H1 (cell line): ENCODE measurements around the gene MUC16. TPM values are rescaled to one million over a fixed set of nuclear protein-coding genes. Genes with fewer than 3 reads are reported as not detected.
A peak's percentile ranks its signal among the peaks of the same experiment; 100 is the strongest.

Source experiments
- CTCF ChIA-PET: fragments of 300-600 bp; sonication (Branson Sonifier 250); formaldehyde crosslinking; loops from one replicate; lab custom pipeline; 2021; ENCODE audit not compliant: partially characterized antibody; lab: Charles Lee
- POLR2A ChIA-PET: fragments of 300-600 bp; sonication (Branson Sonifier 250); formaldehyde crosslinking; loops from one replicate; lab custom pipeline; 2021; ENCODE audit warnings: inconsistent platforms; ENCODE audit not compliant: partially characterized antibody; lab: Charles Lee
- DNase-seq, 2 experiments: peaks; one replicate each; pipeline versions ENCODE4 v3.0.0 to v3.0.0-alpha.2; 2010 to 2022; ENCODE audit warnings: low spot score in 2 of 2, low read depth in 1 of 2, mixed read lengths in 1 of 2
- FAIRE-seq: peaks from 2 replicates; lab custom pipeline; 2011; peaks lifted over from hg19 to GRCh38; lab: Jason Lieb, UNC
- H2AFZ ChIP-seq: 2 replicates; pipeline ENCODE4 v1.8.1; 2012; ENCODE audit warnings: low read length, inconsistent platforms
- H2AK5ac ChIP-seq: 2 replicates; pipeline ENCODE4 v1.6.1; 2013; ENCODE audit warnings: low read depth, low read length
- H2BK120ac ChIP-seq: replicated peaks from 2 replicates; pipeline ENCODE3; 2013; ENCODE audit warnings: low read depth, low read length, inconsistent platforms
- H2BK12ac ChIP-seq: 2 replicates; pipeline ENCODE4 v1.6.1; 2013; ENCODE audit warnings: low read depth, low read length
- H2BK15ac ChIP-seq: 2 replicates; pipeline ENCODE4 v1.6.1; 2013; ENCODE audit warnings: low read length
- H2BK20ac ChIP-seq: 2 replicates; pipeline ENCODE4 v1.6.1; 2013; ENCODE audit warnings: low read length
- H2BK5ac ChIP-seq: 2 replicates; pipeline ENCODE4 v1.6.1; 2013; ENCODE audit warnings: low read depth, low read length
- H3K14ac ChIP-seq: 2 replicates; pipeline ENCODE4 v1.6.1; 2013; ENCODE audit warnings: inconsistent platforms; ENCODE audit not compliant: insufficient read length
- H3K18ac ChIP-seq: 2 replicates; pipeline ENCODE4 v1.6.1; 2013; ENCODE audit warnings: low read length; ENCODE audit errors: extremely low read depth
- H3K23ac ChIP-seq: 2 replicates; pipeline ENCODE4 v1.6.1; 2013; ENCODE audit warnings: inconsistent platforms; ENCODE audit not compliant: insufficient read length
- H3K23me2 ChIP-seq: 2 replicates; pipeline ENCODE4 v1.6.1; 2013; ENCODE audit warnings: low read depth, low read length
- H3K27ac ChIP-seq: 2 replicates; pipeline ENCODE4 v1.6.1; 2011; ENCODE audit warnings: low read depth, low read length, inconsistent platforms
- H3K27me3 ChIP-seq, 4 experiments: replicated peaks in 1 of 4; 1 replicate in 1 of 4; 2 replicates in 3 of 4; pipeline versions ENCODE4 v1.6.1 to v1.8.1; 2011 to 2013; ENCODE audit warnings: low read length in 3 of 4, mild to moderate bottlenecking in 3 of 4, inconsistent platforms in 2 of 4, mixed read lengths in 2 of 4, moderate library complexity in 1 of 4; ENCODE audit not compliant: control insufficient read depth in 3 of 4, insufficient read depth in 3 of 4; ENCODE audit errors: extremely low read depth in 1 of 4
- H3K36me3 ChIP-seq, 4 experiments: 2 replicates each; pipeline versions ENCODE4 v1.6.1 to v1.8.1; 2011 to 2013; ENCODE audit warnings: mild to moderate bottlenecking in 4 of 4, low read length in 3 of 4, moderate library complexity in 2 of 4, control low read depth in 1 of 4, inconsistent platforms in 1 of 4; ENCODE audit not compliant: insufficient read depth in 4 of 4, control insufficient read depth in 2 of 4
- H3K4ac ChIP-seq: replicated peaks from 2 replicates; pipeline ENCODE3; 2013; ENCODE audit warnings: low read length, low read depth, mixed read lengths, inconsistent platforms; ENCODE audit not compliant: insufficient read length
- H3K4me1 ChIP-seq, 4 experiments: replicated peaks in 1 of 4; 1 replicate in 1 of 4; 2 replicates in 3 of 4; pipeline versions ENCODE4 v1.6.1 to v1.8.1; 2011 to 2013; ENCODE audit warnings: low read length in 3 of 4, inconsistent platforms in 2 of 4, mixed read lengths in 1 of 4; ENCODE audit not compliant: insufficient read depth in 4 of 4, control insufficient read depth in 3 of 4
- H3K4me2 ChIP-seq, 2 experiments: 2 replicates each; pipeline versions ENCODE4 v1.6.1 to v1.8.1; 2011 to 2013; ENCODE audit warnings: low read depth in 2 of 2, low read length in 2 of 2, control low read depth in 1 of 2, inconsistent platforms in 1 of 2, mild to moderate bottlenecking in 1 of 2; ENCODE audit not compliant: insufficient read depth in 1 of 2
- H3K4me3 ChIP-seq, 4 experiments: fragments of 200-600, 300-600 bp in 1 of 4; sonication (generic), shearing (Covaris generic), sonication (Bioruptor Twin) in 1 of 4; 2 replicates each; pipeline versions ENCODE4 v1.5.1 to v1.8.1; 2011 to 2016; ENCODE audit warnings: low read length in 4 of 4, low read depth in 3 of 4, control low read depth in 2 of 4, inconsistent platforms in 2 of 4, mild to moderate bottlenecking in 2 of 4, mixed read lengths in 1 of 4, moderate library complexity in 1 of 4; ENCODE audit not compliant: insufficient read depth in 2 of 4; ENCODE audit errors: extremely low read depth in 1 of 4
- H3K56ac ChIP-seq: replicated peaks from 2 replicates; pipeline ENCODE3; 2013; ENCODE audit warnings: low read depth, mild to moderate bottlenecking, mixed read lengths, low read length, inconsistent platforms; ENCODE audit not compliant: insufficient read length
- H3K79me1 ChIP-seq: 2 replicates; pipeline ENCODE4 v1.6.1; 2013; ENCODE audit warnings: low read depth, low read length, control low read depth
- H3K79me2 ChIP-seq, 2 experiments: 2 replicates each; pipeline versions ENCODE4 v1.6.1 to v1.8.1; 2012 to 2013; ENCODE audit warnings: low read length in 2 of 2, mild to moderate bottlenecking in 2 of 2, inconsistent platforms in 1 of 2; ENCODE audit not compliant: insufficient read depth in 2 of 2, control insufficient read depth in 1 of 2
- H3K9ac ChIP-seq, 4 experiments: replicated peaks in 1 of 4; 1 replicate in 1 of 4; 2 replicates in 3 of 4; pipeline versions ENCODE4 v1.6.1 to v1.8.1; 2011 to 2013; ENCODE audit warnings: low read depth in 3 of 4, low read length in 3 of 4, control low read depth in 2 of 4, mild to moderate bottlenecking in 2 of 4, moderate library complexity in 2 of 4, inconsistent platforms in 1 of 4; ENCODE audit errors: extremely low read depth in 1 of 4
- H3K9me3 ChIP-seq, 2 experiments: 2 replicates each; pipeline versions ENCODE4 v1.6.1 to v1.8.1; 2012 to 2013; ENCODE audit warnings: mild to moderate bottlenecking in 2 of 2, moderate library complexity in 2 of 2, control low read depth in 1 of 2, inconsistent platforms in 1 of 2, low read depth in 1 of 2, low read length in 1 of 2, mixed read lengths in 1 of 2; ENCODE audit not compliant: insufficient read depth in 2 of 2
- H4K20me1 ChIP-seq, 2 experiments: replicated peaks in 1 of 2; 2 replicates each; pipeline versions ENCODE3 to v1.8.1; 2011 to 2013; ENCODE audit warnings: inconsistent platforms in 2 of 2, low read length in 2 of 2, mild to moderate bottlenecking in 1 of 2; ENCODE audit not compliant: insufficient read depth in 2 of 2, control insufficient read depth in 1 of 2
- H4K5ac ChIP-seq: 2 replicates; pipeline ENCODE4 v1.6.1; 2013; ENCODE audit warnings: low read length, low read depth, mixed read lengths, inconsistent platforms; ENCODE audit not compliant: insufficient read length
- H4K8ac ChIP-seq: 2 replicates; pipeline ENCODE4 v1.8.0; 2013; ENCODE audit warnings: mild to moderate bottlenecking, moderate library complexity, low read length, inconsistent platforms; ENCODE audit not compliant: insufficient read depth; ENCODE audit errors: extremely low read depth
- H4K91ac ChIP-seq: replicated peaks from 2 replicates; pipeline ENCODE3; 2013; ENCODE audit warnings: low read length, mixed read lengths, inconsistent platforms; ENCODE audit not compliant: insufficient read length
- CTBP2 ChIP-seq: IDR thresholded peaks from 2 replicates; pipeline ENCODE4 v1.7.0; 2011; ENCODE audit warnings: borderline replicate concordance, mild to moderate bottlenecking, moderate library complexity, mixed read lengths, low read length; ENCODE audit not compliant: insufficient read depth, insufficient read length
- MAFK ChIP-seq: IDR thresholded peaks from 2 replicates; pipeline ENCODE4 v1.6.1; 2012; ENCODE audit warnings: low read depth, mild to moderate bottlenecking, improper control_type of control experiment, low read length
- NANOG ChIP-seq: IDR thresholded peaks from 2 replicates; pipeline ENCODE4 v1.6.1; 2011; ENCODE audit warnings: low read length, low read depth, mild to moderate bottlenecking, inconsistent platforms; ENCODE audit not compliant: insufficient read depth, poor library complexity, severe bottlenecking
- RFX5 ChIP-seq: IDR thresholded peaks from 2 replicates; pipeline ENCODE4 v1.6.1; 2011; ENCODE audit warnings: low read depth, low read length, improper control_type of control experiment, borderline replicate concordance
- SIRT6 ChIP-seq: IDR thresholded peaks from one replicate; pipeline ENCODE4 v1.7.1; 2012; ENCODE audit warnings: low read length, inconsistent platforms
- SRF ChIP-seq: IDR thresholded peaks from 2 replicates; pipeline ENCODE4 v1.6.1; 2011; ENCODE audit warnings: mild to moderate bottlenecking, low read depth, low read length, moderate library complexity
- TCF12 ChIP-seq: IDR thresholded peaks from 2 replicates; pipeline ENCODE4 v1.6.1; 2011; ENCODE audit warnings: low read depth, mild to moderate bottlenecking, low read length
- WGBS, 2 experiments: shearing (Covaris generic) in 1 of 2; methylation state at CpG; one replicate each; pipeline versions ENCODE4 v1.1.6 to v1.1.7; 2013 to 2015; ENCODE audit warnings: low lambda C conversion rate in 2 of 2, mixed read lengths in 2 of 2, inconsistent platforms in 1 of 2, low coverage in 1 of 2, missing lambda C conversion rate in 1 of 2; ENCODE audit not compliant: insufficient replicate concordance in 2 of 2, insufficient coverage in 1 of 2, insufficient read length in 1 of 2; ENCODE audit errors: extremely low coverage in 1 of 2, missing lambda C conversion rate in 1 of 2; 5-methylcytosine and 5-hydroxymethylcytosine counted together
- long read RNA-seq, 2 experiments: library from RNA in 1 of 2; library from capped mRNA in 1 of 2; stranded (forward); transcript quantifications; one replicate each; pipeline ENCODE4 v2.0.0, GENCODE V29; 2021; ENCODE audit warnings: inconsistent platforms in 1 of 2
- polyA minus RNA-seq, 3 experiments: library from RNA; depleted of rRNA, polyadenylated mRNA; stranded (reverse); fragments of >200 nt; gene quantifications; 1 replicate in 2 of 3; 2 replicates in 1 of 3; pipeline ENCODE4 v1.2.3, GENCODE V29; 2011
- polyA plus RNA-seq, 7 experiments: library from polyadenylated mRNA; depleted of rRNA in 3 of 7; stranded (reverse) in 5 of 7; unstranded in 2 of 7; fragments of >200 nt in 5 of 7; fragments of 200-250 nt in 2 of 7; gene quantifications; 1 replicate in 5 of 7; 2 replicates in 1 of 7; 4 replicates in 1 of 7; pipeline versions ENCODE4 v1.2.1 to v1.2.3, GENCODE V29; 2011 to 2013; ENCODE audit warnings: missing spikeins in 2 of 7, mixed read lengths in 2 of 7
- total RNA-seq: library from RNA; stranded (reverse); fragmentation: NEBNext Ultra II Directional; extraction: Animal tissue kit (Norgen Biotek cat#: 25700); gene quantifications from 2 replicates; pipeline ENCODE4 v1.2.1, GENCODE V29; 2021
- TF ChIP-seq, protein P1 (sequence below): IDR thresholded peaks from 2 replicates; pipeline ENCODE4 v1.6.1; 2012; ENCODE audit warnings: inconsistent platforms
- TF ChIP-seq, protein P2 (sequence below): IDR thresholded peaks from 2 replicates; pipeline ENCODE4 v1.6.1; 2011; ENCODE audit warnings: low read length, improper control_type of control experiment

Gene MUC16
- 0.17 and 0.25 TPM in 2 replicates for total RNA-seq
- polyA plus RNA-seq (2011; rRNA removed) = 0.60 and 0.72 TPM in 2 replicates
- polyA plus RNA-seq (2011; cell fraction: cytosol; rRNA removed) = 0.44 TPM
- polyA plus RNA-seq (2011; cell fraction: nucleus; rRNA removed) = 2.5 TPM
- 0.22 to 1.2 TPM (median 0.87 TPM) in 4 replicates for polyA plus RNA-seq (2012, experiment 1 of 2)
- polyA plus RNA-seq (2012, experiment 2 of 2) = 0.04 TPM
- 0.26 TPM for polyA plus RNA-seq (2013, experiment 1 of 2)
- 0.15 TPM for polyA plus RNA-seq (2013, experiment 2 of 2)
- 1.00 and 1.3 TPM in 2 replicates for polyA minus RNA-seq (2011; rRNA and poly(A)+ RNA removed)
- 0.81 TPM for polyA minus RNA-seq (2011; cell fraction: cytosol; rRNA and poly(A)+ RNA removed)
- 2.8 TPM for polyA minus RNA-seq (2011; cell fraction: nucleus; rRNA and poly(A)+ RNA removed)
- long read RNA-seq, experiment 1 = 0 reads
- long read RNA-seq, experiment 2 = 0 reads

DNA sequence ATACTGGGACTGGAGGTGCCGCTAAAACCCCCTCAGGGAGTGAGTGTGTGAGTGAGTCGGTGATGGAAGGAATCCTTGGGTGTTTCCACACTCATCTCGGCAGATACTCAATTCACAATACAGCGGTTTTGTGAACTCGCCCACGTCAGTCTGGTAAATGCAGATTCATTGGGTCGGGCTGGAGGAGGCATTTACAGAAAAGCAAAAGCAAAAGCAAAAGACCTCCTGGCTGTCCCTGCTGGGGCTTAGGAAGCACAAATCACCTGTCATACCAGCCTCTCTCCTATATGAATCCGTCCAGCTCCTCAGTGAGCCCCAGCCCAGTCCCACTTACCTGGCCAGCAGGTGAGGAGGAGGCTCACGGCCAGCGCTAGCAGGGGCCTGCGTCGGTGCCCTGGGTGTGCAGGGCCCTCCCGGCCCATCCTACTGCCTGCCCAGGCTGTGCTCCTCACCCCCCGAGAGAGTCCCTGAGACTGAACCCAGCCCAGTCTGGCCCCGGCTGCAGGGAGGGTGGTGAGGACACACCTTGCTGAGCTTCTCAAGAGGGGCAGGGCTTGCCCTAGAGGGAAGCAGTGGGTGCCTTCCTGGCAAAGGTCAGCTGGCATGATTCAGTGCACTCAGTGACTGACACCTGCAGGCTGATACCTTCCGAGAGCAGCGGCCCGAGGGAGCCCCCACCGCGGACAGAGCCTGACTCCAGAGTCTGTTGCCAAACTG is at the start of gene MUC16:
MUC16 (minus strand) TSS at position 475 of the 717 bp plus-strand sequence.
- ChIA-PET POLR2A (no interaction called here), CTCF (interaction anchor here (0.6 to 1.7 kb wide), 6 partner anchors 10 to 368 kb away, joined by 3 to 6 read pairs (median 4); no protein-coding TSS in a partner anchor)
- Histone ChIP-seq H3K79me2 (no peaks in the 10 kb centered on the region), H3K23me2 (no peaks in the 10 kb centered on the region; the same call in 1 of the 2 replicates), H3K4me3 (no peak within 1 kb of the TSS), H3K4ac (no peak within 1 kb of the TSS), H3K23ac (no peak within 1 kb of the TSS), H2AK5ac (no peak within 1 kb of the TSS), H3K4me1 (peaks cover 0 to 3% (median 2%) of the 10 kb centered on the region in 4 experiments; a peak in 2 of 7 replicates), H3K9ac (no peak within 1 kb of the TSS), H3K27ac (no peak within 1 kb of the TSS), H2AFZ (0 out of 2 replicates have a peak within 1 kb of the TSS, but pooled peaks have one; percentile 58), H2BK15ac (no peak within 1 kb of the TSS), H3K9me3 (no peaks in the 10 kb centered on the region), H3K18ac (peak within 1 kb of the TSS; percentile 51), H3K27me3 (no peaks in the 10 kb centered on the region), H4K8ac (no peak within 1 kb of the TSS), H3K56ac (no peak within 1 kb of the TSS), H4K5ac (no peak within 1 kb of the TSS), H3K4me2 (no peak within 1 kb of the TSS), H2BK5ac (no peak within 1 kb of the TSS; the same call in 1 of the 2 replicates), H2BK20ac (no peak within 1 kb of the TSS), H2BK120ac (no peak within 1 kb of the TSS), H3K79me1 (no peaks in the 10 kb centered on the region), H4K91ac (no peak within 1 kb of the TSS), H4K20me1 (no peaks in the 10 kb centered on the region), H2BK12ac (no peak within 1 kb of the TSS), H3K36me3 (no peaks in the 10 kb centered on the region), H3K14ac (no peak within 1 kb of the TSS)
- WGBS, 2 experiments = 85% methylated on average over 18 of the region's 20 CpGs; no CpG with 5 or more reads in 1 of the 2 experiments
- no peak for DNase-seq
- no peak for FAIRE-seq
- no peak for TF ChIP-seq NANOG
- TF ChIP-seq, protein P1, sequence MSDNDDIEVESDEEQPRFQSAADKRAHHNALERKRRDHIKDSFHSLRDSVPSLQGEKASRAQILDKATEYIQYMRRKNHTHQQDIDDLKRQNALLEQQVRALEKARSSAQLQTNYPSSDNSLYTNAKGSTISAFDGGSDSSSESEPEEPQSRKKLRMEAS = no peak
- no peak for TF ChIP-seq SIRT6
- TF ChIP-seq SRF = no peak
- TF ChIP-seq TCF12 = no peak
- TF ChIP-seq, protein P2, sequence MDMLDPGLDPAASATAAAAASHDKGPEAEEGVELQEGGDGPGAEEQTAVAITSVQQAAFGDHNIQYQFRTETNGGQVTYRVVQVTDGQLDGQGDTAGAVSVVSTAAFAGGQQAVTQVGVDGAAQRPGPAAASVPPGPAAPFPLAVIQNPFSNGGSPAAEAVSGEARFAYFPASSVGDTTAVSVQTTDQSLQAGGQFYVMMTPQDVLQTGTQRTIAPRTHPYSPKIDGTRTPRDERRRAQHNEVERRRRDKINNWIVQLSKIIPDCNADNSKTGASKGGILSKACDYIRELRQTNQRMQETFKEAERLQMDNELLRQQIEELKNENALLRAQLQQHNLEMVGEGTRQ = no peak
- no peak for TF ChIP-seq RFX5
- no peak for TF ChIP-seq CTBP2
- TF ChIP-seq MAFK = no peak
